GM12878 (cell line): Measurements from ENCODE around the gene SLC22A23. TPM values are rescaled to one million over a fixed set of nuclear protein-coding genes. Genes with fewer than 3 reads are reported as not detected.

Experiments
- ATAC-seq: fragments of 200-7000 bp; cut with Tn5 transposase; 3 replicates; pipeline ENCODE4 v1.9.1; 2020; ENCODE audit warnings: mild to moderate bottlenecking, moderate library complexity
- BruUV-seq: library from RNA; stranded (reverse); fragments of 400-500 nt; replicated peaks from 2 replicates; lab custom pipeline; 2021; lab: Mats Ljungman, UMichigan
- CTCF ChIA-PET: fragments of 300-600 bp; sonication (Branson Sonifier 250); formaldehyde crosslinking; extraction: SDS; loops from one replicate; lab custom pipeline; 2021; ENCODE audit warnings: inconsistent platforms; lab: Yijun Ruan, JAX
- POLR2A ChIA-PET: fragments of 350-600 bp; formaldehyde crosslinking; extraction: SDS; loops from one replicate; lab custom pipeline; 2021; ENCODE audit warnings: inconsistent platforms; lab: Charles Lee
- RAD21 ChIA-PET: fragments of 300-600 bp; sonication (Branson Sonifier 250); formaldehyde crosslinking; loops from one replicate; lab custom pipeline; 2023; ENCODE audit warnings: antibody characterized with exemption; ENCODE audit not compliant: unreplicated experiment; lab: Charles Lee
- SMC1A ChIA-PET: fragments of 300-600 bp; sonication (Branson Sonifier 250); formaldehyde crosslinking; loops from one replicate; lab custom pipeline; 2023; ENCODE audit not compliant: unreplicated experiment, uncharacterized antibody; lab: Charles Lee
- DNase-seq: peaks from one replicate; pipeline ENCODE4 v3.0.0-alpha.2; 2011; ENCODE audit warnings: low read depth, low spot score
- FAIRE-seq: peaks from 3 replicates; lab custom pipeline; 2011; peaks lifted over from hg19 to GRCh38; lab: Jason Lieb, UNC
- H2AFZ ChIP-seq: 2 replicates; pipeline ENCODE4 v1.6.0; 2011; ENCODE audit warnings: low read depth, low read length, control low read depth; ENCODE audit not compliant: control insufficient read depth
- H3K27ac ChIP-seq: 2 replicates; pipeline ENCODE4 v1.5.1; 2011; ENCODE audit warnings: control low read depth; ENCODE audit not compliant: control insufficient read depth, insufficient read depth
- H3K27me3 ChIP-seq, 2 experiments: replicated peaks in 1 of 2; 2 replicates each; pipeline versions ENCODE4 v1.6.0 to v1.6.1; 2011; ENCODE audit warnings: low read length in 1 of 2; ENCODE audit not compliant: control insufficient read depth in 2 of 2, insufficient read depth in 2 of 2
- H3K36me3 ChIP-seq, 2 experiments: 2 replicates each; pipeline ENCODE4 v1.5.1; 2011; ENCODE audit warnings: low read length in 1 of 2; ENCODE audit not compliant: control insufficient read depth in 2 of 2, insufficient read depth in 2 of 2
- H3K4me1 ChIP-seq: 2 replicates; pipeline ENCODE4 v1.6.1; 2011; ENCODE audit warnings: mild to moderate bottlenecking, low read length, moderate library complexity, mixed read lengths; ENCODE audit not compliant: control insufficient read depth, insufficient read depth
- H3K4me2 ChIP-seq: 2 replicates; pipeline ENCODE4 v1.6.0; 2011; ENCODE audit warnings: control low read depth; ENCODE audit not compliant: control insufficient read depth, insufficient read depth
- H3K4me3 ChIP-seq: fragments of 200-600 bp; sonication (generic); 2 replicates; pipeline ENCODE4 v1.5.1; 2016
- H3K79me2 ChIP-seq: 2 replicates; pipeline ENCODE4 v1.6.0; 2011; ENCODE audit warnings: low read length; ENCODE audit not compliant: control insufficient read depth, insufficient read depth
- H3K9ac ChIP-seq: 2 replicates; pipeline ENCODE4 v1.8.0; 2011; ENCODE audit warnings: low read length, control low read depth, mixed read lengths; ENCODE audit not compliant: control insufficient read depth, insufficient read depth
- H3K9me3 ChIP-seq: replicated peaks from 3 replicates; pipeline ENCODE4 v1.5.1; 2011; ENCODE audit warnings: mild to moderate bottlenecking, low read length; ENCODE audit not compliant: control insufficient read depth, insufficient read depth
- H4K20me1 ChIP-seq: 2 replicates; pipeline ENCODE4 v1.6.0; 2011; ENCODE audit not compliant: control insufficient read depth, insufficient read depth
- BACH1 ChIP-seq: fragments of 450-650 bp; IDR thresholded peaks from 2 replicates; pipeline ENCODE4 v1.6.1; 2017; ENCODE audit warnings: mild to moderate bottlenecking, borderline replicate concordance
- CBX5 ChIP-seq: sonication (generic); IDR thresholded peaks from 2 replicates; pipeline ENCODE4 v1.6.1; 2016; ENCODE audit warnings: low read depth, moderate library complexity, mild to moderate bottlenecking, inconsistent platforms
- FOXM1 ChIP-seq: IDR thresholded peaks from 2 replicates; pipeline ENCODE4 v1.6.1; 2012; ENCODE audit warnings: low read depth, mild to moderate bottlenecking, inconsistent platforms, low read length, moderate library complexity
- KAT2A ChIP-seq: conservative IDR thresholded peaks from 2 replicates; pipeline ENCODE4 v1.6.1; 2011; ENCODE audit warnings: low read depth, low read length; ENCODE audit not compliant: control insufficient read depth
- LARP7 ChIP-seq: fragments of 450-650 bp; IDR thresholded peaks from 2 replicates; pipeline ENCODE4 v1.6.1; 2017; ENCODE audit warnings: mild to moderate bottlenecking
- MYB ChIP-seq: fragments of 150-350 bp; IDR thresholded peaks from 2 replicates; pipeline ENCODE4 v1.6.1; 2014; ENCODE audit warnings: mild to moderate bottlenecking, low read depth, low read length, borderline replicate concordance
- NFYB ChIP-seq: IDR thresholded peaks from 2 replicates; pipeline ENCODE4 v1.6.1; 2011; ENCODE audit warnings: low read depth, mild to moderate bottlenecking, low read length, improper control_type of control experiment, moderate library complexity; ENCODE audit not compliant: insufficient read depth
- SMC3 ChIP-seq: IDR thresholded peaks from 2 replicates; pipeline ENCODE4 v1.6.1; 2011; ENCODE audit warnings: low read length, improper control_type of control experiment, borderline replicate concordance
- STAT1 ChIP-seq: fragments of 450-650 bp; conservative IDR thresholded peaks from 2 replicates; pipeline ENCODE4 v1.6.1; 2014; ENCODE audit warnings: antibody characterized with exemption, mild to moderate bottlenecking
- TBL1XR1 ChIP-seq: IDR thresholded peaks from 2 replicates; pipeline ENCODE4 v1.6.1; 2012; ENCODE audit warnings: low read depth, low read length, improper control_type of control experiment
- WGBS: methylation state at CpG from one replicate; pipeline ENCODE4 v1.1.6; 2016; ENCODE audit warnings: low lambda C conversion rate; ENCODE audit not compliant: insufficient replicate concordance, insufficient coverage; ENCODE audit errors: missing lambda C conversion rate; 5-methylcytosine and 5-hydroxymethylcytosine counted together
- in situ Hi-C: fragments of 300-500 bp; cut with MboI; formaldehyde crosslinking; loops from 9 replicates; pipeline ENCODE4 v1.14.3; 2018; ENCODE audit warnings: mixed read lengths
- intact Hi-C: fragments of 100-400 bp; cut with micrococcal nuclease; formaldehyde crosslinking; loops from one replicate; pipeline ENCODE4 v1.14.2; 2022; ENCODE audit not compliant: unreplicated experiment
- polyA plus RNA-seq, 11 experiments: library from polyadenylated mRNA; depleted of rRNA in 4 of 11; unstranded in 6 of 11; stranded (reverse) in 5 of 11; fragments of >200 nt; fragmentation: Nextera tagmentation in 4 of 11; fragmentation: Illumina TruSeq in 1 of 11; extraction: Ambion mirVana in 4 of 11; extraction: Trizol in 1 of 11; gene quantifications; 1 replicate in 1 of 11; 2 replicates in 10 of 11; pipeline versions ENCODE4 v1.2.1 to v1.2.3, GENCODE V29; 2011 to 2016; ENCODE audit warnings: inconsistent platforms in 2 of 11, missing spikeins in 2 of 11, low read depth in 1 of 11
- total RNA-seq, 4 experiments: library from RNA; depleted of rRNA in 3 of 4; stranded (reverse); fragments of >200 nt in 3 of 4; fragmentation: Illumina TruSeq in 1 of 4; extraction: Trizol in 1 of 4; gene quantifications; 2 replicates each; pipeline versions ENCODE4 v1.2.1 to v1.2.3, GENCODE V29; 2013 to 2021
- TF ChIP-seq, protein P1 (sequence below): fragments of 150-350 bp; IDR thresholded peaks from 2 replicates; pipeline ENCODE4 v1.6.1; 2016; ENCODE audit warnings: low read depth, low read length
- TF ChIP-seq, protein P2 (sequence below): IDR thresholded peaks from 2 replicates; pipeline ENCODE4 v1.6.1; 2011; ENCODE audit warnings: low read depth, low read length, improper control_type of control experiment, borderline replicate concordance
- TF ChIP-seq, protein P3 (sequence below): IDR thresholded peaks from 2 replicates; pipeline ENCODE4 v1.6.1; 2012; ENCODE audit warnings: low read depth, low read length, improper control_type of control experiment
- TF ChIP-seq, protein P4 (sequence below): fragments of 450-650 bp; IDR thresholded peaks from 2 replicates; pipeline ENCODE4 v1.6.1; 2018; ENCODE audit warnings: mild to moderate bottlenecking, low read depth, moderate library complexity; ENCODE audit not compliant: partially characterized antibody

The SLC22A23 gene
- total and polyA plus RNA-seq, 10 of the 15 experiments (the other 5 are each of a cell fraction or from before 2014, with no cell fraction given), result 0.20 to 2.4 (median 0.74) TPM

DNA sequence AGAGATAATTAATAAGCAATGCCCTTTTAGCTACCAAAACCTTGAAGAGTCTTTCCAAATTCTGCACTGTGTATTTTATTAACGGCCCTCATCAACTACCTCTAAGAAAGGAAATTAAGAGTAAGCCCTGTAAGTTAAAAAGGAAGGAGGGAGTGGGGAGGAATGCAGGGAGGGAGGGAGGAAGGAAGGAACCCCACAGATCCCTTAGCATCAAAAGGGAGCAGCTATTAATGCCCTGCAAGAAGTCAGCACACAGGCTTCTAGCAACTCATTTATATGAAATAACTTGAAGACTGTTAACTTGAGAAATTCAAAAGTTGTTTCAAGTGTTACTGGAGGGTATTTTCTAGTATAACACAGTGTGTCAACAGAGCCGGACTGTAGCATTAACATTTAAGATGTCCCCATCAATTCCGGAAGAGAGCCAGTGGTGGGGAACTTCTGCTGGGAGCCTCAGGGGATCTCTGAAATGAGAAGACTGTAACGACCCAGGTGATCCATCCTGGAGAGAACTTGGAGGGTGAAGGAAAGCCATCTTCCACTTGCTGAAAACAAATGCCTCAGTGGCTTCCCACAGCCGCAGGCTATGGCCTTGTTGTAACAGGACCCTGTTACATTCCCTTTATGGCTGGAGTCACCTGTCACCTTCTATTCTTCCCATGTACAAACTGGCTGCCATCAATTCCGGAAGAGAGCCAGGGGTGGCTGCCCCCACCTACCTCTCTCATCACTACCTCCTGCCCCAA is 33.2 kb downstream of the SLC22A23 start:
- Histone ChIP-seq H3K9me3 (no peaks in the 10 kb centered on the region), H3K9ac (no peak overlapping the region), H3K4me1 (no peaks in the 10 kb centered on the region), H3K79me2 (no peaks in the 10 kb centered on the region), H3K27ac (no peak overlapping the region), H4K20me1 (no peaks in the 10 kb centered on the region), H2AFZ (no peak overlapping the region), H3K4me3 (no peak overlapping the region), H3K36me3 (no peaks in the 10 kb centered on the region), H3K27me3 (no peaks in the 10 kb centered on the region), H3K4me2 (no peak overlapping the region)
- no peak for ATAC-seq
- POLR2A ChIA-PET, result interaction anchor here (1.7 to 2.8 kb wide), 2 partner anchors 8 to 38 kb away, joined by 8 to 16 read pairs; no protein-coding TSS in a partner anchor
- BruUV-seq, result no TSS peak
- RAD21 ChIA-PET, result interaction anchor here (2.1 to 3.3 kb wide), 2 partner anchors 9 to 30 kb away, joined by 18 to 22 read pairs; no protein-coding TSS in a partner anchor
- 25% methylated on average over 6 of the region's 6 CpGs for WGBS
- no peak for FAIRE-seq
- intact Hi-C loops, result no loop called here
- in situ Hi-C loops, result no loop called here
- SMC1A ChIA-PET, result interaction anchor here (1.0 to 3.0 kb wide), 5 partner anchors 12 to 308 kb away, joined by 5 to 18 read pairs (median 8); no protein-coding TSS in a partner anchor
- no peak for DNase-seq
- CTCF ChIA-PET, result interaction anchor here (1.2 to 3.2 kb wide), 4 partner anchors 9 to 186 kb away, joined by 3 to 21 read pairs (median 16); no protein-coding TSS in a partner anchor
- TF ChIP-seq, protein P1, sequence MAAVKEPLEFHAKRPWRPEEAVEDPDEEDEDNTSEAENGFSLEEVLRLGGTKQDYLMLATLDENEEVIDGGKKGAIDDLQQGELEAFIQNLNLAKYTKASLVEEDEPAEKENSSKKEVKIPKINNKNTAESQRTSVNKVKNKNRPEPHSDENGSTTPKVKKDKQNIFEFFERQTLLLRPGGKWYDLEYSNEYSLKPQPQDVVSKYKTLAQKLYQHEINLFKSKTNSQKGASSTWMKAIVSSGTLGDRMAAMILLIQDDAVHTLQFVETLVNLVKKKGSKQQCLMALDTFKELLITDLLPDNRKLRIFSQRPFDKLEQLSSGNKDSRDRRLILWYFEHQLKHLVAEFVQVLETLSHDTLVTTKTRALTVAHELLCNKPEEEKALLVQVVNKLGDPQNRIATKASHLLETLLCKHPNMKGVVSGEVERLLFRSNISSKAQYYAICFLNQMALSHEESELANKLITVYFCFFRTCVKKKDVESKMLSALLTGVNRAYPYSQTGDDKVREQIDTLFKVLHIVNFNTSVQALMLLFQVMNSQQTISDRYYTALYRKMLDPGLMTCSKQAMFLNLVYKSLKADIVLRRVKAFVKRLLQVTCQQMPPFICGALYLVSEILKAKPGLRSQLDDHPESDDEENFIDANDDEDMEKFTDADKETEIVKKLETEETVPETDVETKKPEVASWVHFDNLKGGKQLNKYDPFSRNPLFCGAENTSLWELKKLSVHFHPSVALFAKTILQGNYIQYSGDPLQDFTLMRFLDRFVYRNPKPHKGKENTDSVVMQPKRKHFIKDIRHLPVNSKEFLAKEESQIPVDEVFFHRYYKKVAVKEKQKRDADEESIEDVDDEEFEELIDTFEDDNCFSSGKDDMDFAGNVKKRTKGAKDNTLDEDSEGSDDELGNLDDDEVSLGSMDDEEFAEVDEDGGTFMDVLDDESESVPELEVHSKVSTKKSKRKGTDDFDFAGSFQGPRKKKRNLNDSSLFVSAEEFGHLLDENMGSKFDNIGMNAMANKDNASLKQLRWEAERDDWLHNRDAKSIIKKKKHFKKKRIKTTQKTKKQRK, result no peak
- TF ChIP-seq LARP7 (no peak), SMC3 (no peak), TBL1XR1 (no peak), NFYB (no peak), KAT2A (no peak), CBX5 (no peak), STAT1 (no peak), BACH1 (no peak), MYB (no peak), FOXM1 (no peak)
- TF ChIP-seq, protein P2, sequence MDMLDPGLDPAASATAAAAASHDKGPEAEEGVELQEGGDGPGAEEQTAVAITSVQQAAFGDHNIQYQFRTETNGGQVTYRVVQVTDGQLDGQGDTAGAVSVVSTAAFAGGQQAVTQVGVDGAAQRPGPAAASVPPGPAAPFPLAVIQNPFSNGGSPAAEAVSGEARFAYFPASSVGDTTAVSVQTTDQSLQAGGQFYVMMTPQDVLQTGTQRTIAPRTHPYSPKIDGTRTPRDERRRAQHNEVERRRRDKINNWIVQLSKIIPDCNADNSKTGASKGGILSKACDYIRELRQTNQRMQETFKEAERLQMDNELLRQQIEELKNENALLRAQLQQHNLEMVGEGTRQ, result no peak
- TF ChIP-seq, protein P3, sequence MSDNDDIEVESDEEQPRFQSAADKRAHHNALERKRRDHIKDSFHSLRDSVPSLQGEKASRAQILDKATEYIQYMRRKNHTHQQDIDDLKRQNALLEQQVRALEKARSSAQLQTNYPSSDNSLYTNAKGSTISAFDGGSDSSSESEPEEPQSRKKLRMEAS, result no peak
- TF ChIP-seq, protein P4, sequence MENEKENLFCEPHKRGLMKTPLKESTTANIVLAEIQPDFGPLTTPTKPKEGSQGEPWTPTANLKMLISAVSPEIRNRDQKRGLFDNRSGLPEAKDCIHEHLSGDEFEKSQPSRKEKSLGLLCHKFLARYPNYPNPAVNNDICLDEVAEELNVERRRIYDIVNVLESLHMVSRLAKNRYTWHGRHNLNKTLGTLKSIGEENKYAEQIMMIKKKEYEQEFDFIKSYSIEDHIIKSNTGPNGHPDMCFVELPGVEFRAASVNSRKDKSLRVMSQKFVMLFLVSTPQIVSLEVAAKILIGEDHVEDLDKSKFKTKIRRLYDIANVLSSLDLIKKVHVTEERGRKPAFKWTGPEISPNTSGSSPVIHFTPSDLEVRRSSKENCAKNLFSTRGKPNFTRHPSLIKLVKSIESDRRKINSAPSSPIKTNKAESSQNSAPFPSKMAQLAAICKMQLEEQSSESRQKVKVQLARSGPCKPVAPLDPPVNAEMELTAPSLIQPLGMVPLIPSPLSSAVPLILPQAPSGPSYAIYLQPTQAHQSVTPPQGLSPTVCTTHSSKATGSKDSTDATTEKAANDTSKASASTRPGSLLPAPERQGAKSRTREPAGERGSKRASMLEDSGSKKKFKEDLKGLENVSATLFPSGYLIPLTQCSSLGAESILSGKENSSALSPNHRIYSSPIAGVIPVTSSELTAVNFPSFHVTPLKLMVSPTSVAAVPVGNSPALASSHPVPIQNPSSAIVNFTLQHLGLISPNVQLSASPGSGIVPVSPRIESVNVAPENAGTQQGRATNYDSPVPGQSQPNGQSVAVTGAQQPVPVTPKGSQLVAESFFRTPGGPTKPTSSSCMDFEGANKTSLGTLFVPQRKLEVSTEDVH, result no peak
